Breast epithelium (tissue), 3 donors: Measurements from ENCODE around the gene TCTA.

ENCODE experiments used
- POLR2A ChIP-seq: fragments of 450-650 bp; IDR thresholded peaks from one replicate; pipeline ENCODE4 v1.6.1; 2016; ENCODE audit warnings: antibody characterized with exemption, mild to moderate bottlenecking, moderate library complexity
- TF ChIP-seq, protein P1 (sequence below), 3 donors: fragments of 450-650 bp; IDR thresholded peaks; one replicate each; pipeline ENCODE4 v1.5.1; 2016 to 2017; ENCODE audit warnings: antibody characterized with exemption in 3 of 3, mild to moderate bottlenecking in 3 of 3, moderate library complexity in 3 of 3

DNA sequence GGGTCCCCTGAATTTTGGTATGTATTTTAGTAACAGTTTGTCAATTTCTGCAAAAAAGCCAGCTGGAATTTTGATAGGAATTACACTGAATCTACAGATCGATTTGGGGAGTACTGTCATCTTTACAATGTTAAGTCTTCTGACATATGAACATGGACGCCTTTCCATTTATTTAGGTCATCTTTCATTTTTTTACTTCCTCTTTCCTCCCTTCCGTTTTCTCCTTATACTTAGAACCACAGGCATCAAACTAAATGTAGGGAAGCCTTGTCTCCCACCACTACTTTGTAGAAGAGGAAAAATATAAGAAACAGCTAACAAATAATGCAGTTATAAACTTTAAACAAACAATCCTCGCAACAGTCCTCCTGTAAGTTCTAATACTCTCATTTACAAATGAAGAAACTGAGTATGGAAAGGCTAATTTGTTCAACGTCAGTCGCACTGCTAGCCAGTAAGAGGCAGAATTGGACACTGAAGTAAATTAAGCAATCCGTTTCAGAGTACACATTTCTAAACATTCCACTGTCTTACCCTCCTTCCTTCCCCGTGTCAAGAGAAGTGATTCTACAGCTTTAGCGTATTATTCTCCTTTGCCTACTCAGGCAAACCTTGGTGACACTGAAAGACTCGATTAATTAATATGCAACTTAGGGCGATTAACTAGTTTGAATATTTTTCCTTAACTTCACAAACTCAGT lies 26.0 kb upstream of the TCTA start:
- TF ChIP-seq, protein P1, sequence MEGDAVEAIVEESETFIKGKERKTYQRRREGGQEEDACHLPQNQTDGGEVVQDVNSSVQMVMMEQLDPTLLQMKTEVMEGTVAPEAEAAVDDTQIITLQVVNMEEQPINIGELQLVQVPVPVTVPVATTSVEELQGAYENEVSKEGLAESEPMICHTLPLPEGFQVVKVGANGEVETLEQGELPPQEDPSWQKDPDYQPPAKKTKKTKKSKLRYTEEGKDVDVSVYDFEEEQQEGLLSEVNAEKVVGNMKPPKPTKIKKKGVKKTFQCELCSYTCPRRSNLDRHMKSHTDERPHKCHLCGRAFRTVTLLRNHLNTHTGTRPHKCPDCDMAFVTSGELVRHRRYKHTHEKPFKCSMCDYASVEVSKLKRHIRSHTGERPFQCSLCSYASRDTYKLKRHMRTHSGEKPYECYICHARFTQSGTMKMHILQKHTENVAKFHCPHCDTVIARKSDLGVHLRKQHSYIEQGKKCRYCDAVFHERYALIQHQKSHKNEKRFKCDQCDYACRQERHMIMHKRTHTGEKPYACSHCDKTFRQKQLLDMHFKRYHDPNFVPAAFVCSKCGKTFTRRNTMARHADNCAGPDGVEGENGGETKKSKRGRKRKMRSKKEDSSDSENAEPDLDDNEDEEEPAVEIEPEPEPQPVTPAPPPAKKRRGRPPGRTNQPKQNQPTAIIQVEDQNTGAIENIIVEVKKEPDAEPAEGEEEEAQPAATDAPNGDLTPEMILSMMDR (IDR thresholded peaks at IDR 0.05): no peak
- no peak for TF ChIP-seq POLR2A
